HG03378 (cell line): Measurements from ENCODE around the gene NOP14.
"Not testable (repeated sequence)": the region's sequence is repeated elsewhere in the genome, so short reads cannot be mapped to it uniquely, and the experiment has no call there.

ENCODE experiments used
- ATAC-seq: cut with Tn5 transposase; IDR thresholded peaks from one replicate; pipeline ENCODE4 v1.9.1; 2021; ENCODE audit warnings: mild to moderate bottlenecking, moderate library complexity; ENCODE audit not compliant: unreplicated experiment

The NOP14 gene

DNA sequence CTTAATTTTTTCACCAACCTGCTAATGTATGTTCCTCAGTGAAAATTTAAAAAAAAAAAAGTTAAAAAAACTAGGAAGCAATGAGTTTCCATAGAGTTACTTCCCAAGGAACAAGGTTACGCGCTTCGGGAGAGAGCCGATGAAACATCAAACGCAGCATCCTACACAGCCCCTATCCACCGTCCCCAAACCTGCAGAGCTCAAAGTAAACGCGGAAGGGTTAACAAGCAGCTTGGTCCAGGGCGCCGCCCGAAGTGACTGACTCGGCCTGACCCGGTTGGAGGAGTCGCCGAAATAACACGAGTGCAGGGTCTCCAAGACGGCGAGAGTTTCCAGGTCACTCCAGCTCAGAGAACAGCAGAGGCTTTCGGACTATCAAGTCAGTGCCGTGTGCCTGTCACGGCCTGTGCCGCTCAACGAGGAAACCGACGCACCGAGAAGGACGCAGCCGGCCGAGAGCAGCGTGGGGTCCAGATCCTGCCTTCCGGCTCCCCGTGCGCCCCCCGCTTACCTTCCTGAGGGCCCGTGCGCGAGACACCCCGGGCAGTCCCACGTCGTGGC, 512 bp downstream of the NOP14 start:
- ATAC-seq, result peak; percentile 25

DNA sequence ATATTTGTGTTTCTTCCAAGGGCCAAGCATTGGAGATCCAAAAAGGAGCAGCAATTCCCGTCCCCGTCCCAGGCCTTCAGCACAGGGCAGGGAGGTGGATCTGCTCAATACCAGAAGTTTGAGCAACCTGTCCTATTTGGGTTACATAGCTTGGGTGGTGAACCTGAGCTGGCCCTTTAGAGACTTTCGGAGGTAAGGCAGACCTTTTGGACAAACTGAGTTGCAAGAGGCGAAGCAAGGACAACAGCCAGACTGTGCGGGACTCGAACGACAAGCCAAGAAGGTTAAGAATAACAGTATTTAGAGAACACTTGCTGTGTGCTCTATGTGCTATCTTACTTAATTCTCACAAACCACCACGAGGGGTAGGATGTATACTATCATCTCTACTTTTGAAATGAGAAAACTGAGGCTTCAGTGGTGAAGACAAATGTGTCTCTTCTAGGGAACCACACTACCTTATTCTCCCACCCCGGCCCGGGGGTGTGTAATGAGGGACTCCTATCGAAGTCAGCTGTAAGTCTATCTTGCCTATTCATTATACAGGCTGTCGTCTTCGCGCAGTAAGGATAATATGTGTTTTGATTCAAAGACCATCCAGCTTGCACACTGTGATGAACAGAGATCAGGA, 1.3 kb downstream of the NOP14 start:
- ATAC-seq, result peak; percentile 26

- ATAC-seq, result no peak
Measured at GRCh38 chr4:2961421-2961810, 1.8 kb downstream of the NOP14 start.

DNA sequence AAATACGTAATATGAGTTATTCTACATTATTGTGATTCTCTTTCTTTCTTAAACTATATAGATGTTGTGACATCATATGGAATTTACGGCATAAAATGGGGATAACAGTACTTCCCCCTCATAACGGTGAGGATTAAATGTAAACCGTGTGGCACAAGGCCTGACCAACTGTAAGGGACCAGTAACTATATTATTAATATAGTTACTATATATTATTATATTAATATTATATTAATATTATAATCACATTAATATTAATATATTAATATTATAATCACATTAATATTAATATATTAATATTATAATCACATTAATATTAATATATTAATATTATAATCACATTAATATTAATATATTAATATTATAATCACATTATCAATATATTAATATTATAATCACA, 2.8 kb downstream of the NOP14 start:
- not testable (repeated sequence) for ATAC-seq

DNA sequence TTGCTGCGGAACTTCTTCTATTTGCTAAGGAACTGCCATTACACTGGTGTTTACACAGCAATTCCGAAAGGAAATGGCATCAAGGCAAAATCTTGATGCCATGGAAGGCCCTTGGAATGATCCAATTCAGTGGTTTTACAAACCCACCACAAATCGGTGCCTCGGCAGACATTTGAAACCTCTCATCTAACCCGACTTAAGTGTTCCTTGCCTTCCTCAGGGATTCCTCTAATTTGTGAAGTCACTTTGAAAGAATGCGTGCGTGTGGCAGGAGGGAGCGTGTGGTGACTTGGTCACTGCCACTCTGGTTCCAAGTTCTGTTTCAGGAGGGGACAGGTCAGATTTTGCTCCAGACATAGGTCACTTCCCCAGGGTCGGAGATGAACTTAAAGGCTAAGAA, 4.8 kb downstream of the NOP14 start:
- ATAC-seq, result no peak

- not testable (repeated sequence) for ATAC-seq
Measured at GRCh38 chr4:2955186-2956044, 7.8 kb downstream of the NOP14 start.

- peak; percentile 52 for ATAC-seq
Measured at GRCh38 chr4:2954358-2955185, 8.6 kb downstream of the NOP14 start.

DNA sequence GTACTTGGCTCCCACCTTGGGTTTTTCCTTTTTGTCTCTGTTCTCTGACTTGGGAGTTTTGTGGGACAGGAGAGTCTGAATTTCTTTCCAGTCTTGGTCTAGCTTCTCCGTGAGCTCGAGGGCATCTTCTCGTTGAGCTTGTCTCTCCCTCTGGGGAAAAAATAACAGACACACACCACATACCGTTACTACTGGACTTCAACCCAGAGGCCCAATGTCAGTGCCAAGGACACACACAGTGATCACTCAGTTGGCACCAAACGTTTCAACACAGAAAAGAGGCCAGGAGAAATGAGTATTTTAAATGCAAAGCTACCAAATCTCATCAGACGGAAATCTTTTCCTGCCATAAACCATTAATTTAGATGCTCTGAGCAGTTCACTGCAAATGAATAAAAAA, 9.7 kb downstream of the NOP14 start:
- ATAC-seq, result no peak

DNA sequence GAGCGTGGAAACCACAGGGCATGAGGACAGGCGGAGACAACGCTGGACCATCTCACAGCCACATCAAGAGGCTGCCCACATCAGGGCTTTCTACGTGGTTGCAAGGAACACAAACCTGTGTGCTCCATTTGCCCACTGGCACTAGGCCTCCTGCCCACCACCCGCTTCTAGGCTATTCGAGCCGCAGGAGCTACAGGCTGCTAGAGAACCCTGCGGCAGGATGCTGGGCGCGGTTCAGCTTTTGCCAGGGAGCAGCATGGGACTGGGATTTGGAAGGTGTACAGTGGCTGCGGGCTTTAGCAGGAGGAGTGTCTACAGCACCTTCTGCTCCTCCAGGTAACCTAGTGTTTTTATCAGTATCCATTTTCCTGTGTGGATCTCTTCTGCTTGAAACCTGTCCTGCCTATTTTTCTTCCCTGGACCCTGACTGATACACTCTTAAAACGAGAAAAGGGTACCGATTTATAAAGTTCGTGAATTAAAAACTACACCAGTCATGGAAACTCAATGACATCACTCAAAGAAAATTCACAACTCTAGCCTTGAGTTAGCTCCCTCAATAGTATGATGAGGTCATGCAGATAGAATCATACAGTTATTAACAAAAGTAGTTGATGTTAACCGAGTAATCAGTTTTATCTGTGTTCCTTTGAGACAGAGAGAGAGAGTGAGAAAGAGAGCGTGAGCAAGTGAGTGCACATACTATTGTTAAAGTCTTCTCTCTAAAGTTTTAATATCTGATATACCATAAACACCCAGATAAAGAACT, 12.8 kb downstream of the NOP14 start:
- no peak for ATAC-seq

DNA sequence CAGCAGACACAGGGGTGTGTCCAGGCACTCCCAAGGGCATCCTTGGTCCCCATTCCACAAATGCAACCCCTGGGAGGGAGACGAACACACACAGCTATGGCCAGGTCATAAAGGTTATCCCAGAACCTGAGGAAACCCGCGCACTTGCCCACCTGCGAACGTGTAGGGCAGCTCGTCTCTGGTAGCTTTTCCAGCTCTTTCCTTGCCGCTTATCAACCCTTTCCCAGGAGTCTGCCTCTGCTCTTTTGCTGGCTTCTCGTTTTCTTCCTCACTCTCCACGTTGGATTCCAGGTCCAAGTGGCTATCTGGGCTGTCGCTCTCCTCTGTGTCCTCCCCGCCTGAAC, 13.5 kb downstream of the NOP14 start:
- no peak for ATAC-seq

GRCh38 chr4:2948895-2949781, 14.1 kb downstream of the NOP14 start:
- ATAC-seq, result no peak

DNA sequence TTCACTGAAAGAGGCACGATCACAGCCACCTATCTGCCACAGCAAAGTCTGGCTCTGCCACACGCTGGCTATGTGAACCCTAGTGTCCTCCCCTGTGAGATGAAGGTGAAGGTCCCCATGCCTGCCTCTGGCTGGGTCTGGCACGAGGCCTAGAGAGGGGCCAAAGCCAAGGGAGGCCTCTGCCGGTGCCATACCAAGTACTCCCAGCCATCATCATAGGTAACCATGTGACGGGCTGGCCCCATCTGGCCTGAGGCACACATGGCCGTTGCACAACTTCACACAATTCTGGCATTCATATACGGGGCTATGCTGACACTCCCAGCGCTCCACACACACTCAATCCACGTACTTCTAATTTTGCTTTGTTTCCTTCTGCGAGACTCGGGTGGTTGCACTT, 15.3 kb downstream of the NOP14 start:
- no peak for ATAC-seq

GRCh38 chr4:2946812-2947600, 16.2 kb downstream of the NOP14 start:
- no peak for ATAC-seq

DNA sequence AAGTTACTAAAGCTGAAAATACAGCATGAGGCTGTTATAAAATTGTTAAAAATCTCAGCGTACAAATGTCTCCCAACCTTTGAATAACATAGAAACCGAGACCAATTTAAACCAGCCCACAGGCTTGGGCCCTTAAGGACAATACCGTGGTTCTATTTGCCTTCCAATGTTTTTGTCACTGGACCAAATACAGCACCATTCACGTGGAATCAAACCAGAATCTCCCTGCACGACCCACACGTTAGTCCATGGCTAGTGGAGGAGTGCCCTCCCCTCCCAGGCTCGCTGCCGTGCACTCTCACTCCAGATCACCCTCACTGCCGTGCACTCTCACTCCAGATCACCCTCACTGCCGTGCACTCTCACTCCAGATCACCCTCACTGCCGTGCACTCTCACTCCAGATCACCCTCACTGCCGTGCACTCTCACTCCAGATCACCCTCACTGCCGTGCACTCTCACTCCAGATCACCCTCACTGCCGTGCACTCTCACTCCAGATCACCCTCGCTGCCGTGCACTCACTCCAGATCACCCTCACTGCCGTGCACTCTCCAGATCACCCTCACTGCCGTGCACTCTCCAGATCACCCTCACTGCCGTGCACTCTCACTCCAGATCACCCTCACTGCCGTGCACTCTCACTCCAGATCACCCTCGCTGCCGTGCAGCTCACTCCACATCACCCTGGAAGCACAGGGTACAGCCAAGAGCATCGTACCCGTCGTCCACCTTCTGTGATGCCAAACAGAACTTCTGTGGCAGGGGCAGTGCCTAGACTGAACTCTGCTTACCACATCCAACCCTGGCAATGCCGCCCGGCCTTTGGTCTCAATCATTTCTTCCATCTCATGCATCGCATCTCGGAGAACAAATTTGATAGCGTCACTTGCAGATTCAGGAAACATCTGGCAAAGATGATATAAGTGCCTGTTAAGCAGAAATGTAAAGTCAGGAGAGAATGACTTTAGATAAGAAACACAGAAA, 17.3 kb downstream of the NOP14 start:
- not testable (repeated sequence) for ATAC-seq

DNA sequence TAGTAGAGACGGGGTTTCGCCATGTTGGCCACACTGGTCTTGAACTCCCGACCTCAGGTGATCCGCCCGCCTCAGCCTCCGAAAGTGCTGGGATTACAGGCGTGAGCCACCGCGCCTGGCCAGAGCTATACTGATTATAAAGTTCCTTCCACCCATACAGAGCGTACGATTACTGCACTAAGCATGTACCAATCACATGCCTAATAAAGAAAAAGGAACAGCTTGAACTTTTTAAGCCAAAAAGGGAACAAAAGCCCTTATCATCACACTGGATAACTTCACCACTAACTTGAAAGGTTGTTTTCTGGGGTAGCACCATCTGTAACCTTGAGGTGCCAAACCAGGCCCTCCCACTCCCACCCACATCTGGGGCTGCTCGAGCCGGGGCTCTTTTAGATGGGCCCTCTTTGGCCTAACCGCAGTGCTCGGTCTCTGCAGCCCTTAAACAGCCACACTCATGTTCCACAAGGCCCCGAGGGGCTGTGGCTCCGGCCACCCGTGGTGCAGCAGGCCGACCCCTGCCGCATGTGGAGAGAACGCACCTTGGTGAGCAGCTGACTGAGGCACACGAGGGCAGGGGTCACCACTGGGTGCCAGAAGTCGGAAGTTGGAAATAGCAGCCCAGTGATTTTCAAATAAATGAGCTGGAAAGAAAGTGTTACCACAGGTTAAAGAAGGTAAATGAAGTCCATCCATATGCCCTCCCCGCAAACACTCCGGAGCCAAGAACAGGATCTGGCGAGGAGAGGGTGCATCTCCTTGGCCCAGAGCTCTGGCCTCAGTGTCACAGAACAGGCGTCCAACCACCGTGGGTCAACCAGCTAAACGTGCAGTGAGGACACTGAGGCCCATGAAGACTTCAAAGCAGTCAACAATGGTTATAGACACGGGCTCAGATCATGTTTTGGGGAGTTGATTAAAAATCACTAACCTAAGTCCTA, 18.4 kb downstream of the NOP14 start:
- no peak for ATAC-seq

DNA sequence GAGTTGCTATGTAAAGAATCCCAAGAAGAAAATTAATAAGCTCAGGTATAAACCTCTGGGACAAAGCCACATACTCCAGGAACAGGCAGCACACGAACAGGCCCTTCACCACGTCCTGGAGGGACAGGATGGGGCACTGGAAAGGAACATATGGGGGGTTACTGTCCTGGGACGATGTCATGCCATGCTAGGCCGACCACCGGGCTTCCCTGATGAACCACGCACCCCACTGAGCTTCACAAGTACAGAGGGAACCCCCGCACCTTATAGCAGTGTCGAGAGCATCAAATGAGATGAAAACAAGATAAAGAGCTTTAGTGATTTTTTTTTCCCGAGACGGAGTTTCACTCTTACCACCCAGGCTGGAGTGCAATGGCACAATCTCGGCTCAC, 19.1 kb downstream of the NOP14 start:
- no peak for ATAC-seq
